Measurements from ENCODE around the gene RRN3.
"Not testable (repeated sequence)": the region's sequence is repeated elsewhere in the genome, so short reads cannot be mapped to it uniquely, and the experiment has no call there.

DNA sequence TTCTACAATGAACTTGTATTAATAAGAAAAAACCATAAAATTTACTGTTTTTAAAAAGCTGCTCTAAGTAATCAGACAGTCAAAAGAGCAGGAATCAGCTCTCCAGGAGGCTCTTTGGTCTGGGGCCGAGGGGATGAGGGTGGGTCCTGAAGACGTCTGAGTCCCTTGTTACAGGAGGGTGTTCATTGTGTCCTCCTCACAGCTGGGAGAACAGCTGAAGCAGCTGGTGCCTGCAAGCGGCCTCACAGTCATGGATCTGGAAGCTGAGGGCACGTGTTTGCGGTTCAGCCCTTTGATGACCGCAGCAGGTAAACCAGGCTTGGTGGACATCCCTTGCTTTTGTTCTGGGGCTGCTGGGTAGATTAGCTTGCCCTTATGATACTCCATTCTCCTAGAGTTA lies 64.3 kb downstream of the RRN3 start:
- TF ChIP-seq POLR2A, POLR2AphosphoS5 (IDR thresholded peaks at IDR 0.05): not testable (repeated sequence)
- TF ChIP-seq, protein P1, sequence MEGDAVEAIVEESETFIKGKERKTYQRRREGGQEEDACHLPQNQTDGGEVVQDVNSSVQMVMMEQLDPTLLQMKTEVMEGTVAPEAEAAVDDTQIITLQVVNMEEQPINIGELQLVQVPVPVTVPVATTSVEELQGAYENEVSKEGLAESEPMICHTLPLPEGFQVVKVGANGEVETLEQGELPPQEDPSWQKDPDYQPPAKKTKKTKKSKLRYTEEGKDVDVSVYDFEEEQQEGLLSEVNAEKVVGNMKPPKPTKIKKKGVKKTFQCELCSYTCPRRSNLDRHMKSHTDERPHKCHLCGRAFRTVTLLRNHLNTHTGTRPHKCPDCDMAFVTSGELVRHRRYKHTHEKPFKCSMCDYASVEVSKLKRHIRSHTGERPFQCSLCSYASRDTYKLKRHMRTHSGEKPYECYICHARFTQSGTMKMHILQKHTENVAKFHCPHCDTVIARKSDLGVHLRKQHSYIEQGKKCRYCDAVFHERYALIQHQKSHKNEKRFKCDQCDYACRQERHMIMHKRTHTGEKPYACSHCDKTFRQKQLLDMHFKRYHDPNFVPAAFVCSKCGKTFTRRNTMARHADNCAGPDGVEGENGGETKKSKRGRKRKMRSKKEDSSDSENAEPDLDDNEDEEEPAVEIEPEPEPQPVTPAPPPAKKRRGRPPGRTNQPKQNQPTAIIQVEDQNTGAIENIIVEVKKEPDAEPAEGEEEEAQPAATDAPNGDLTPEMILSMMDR (IDR thresholded peaks at IDR 0.05) = not testable (repeated sequence)
